HEK293 (cell line): ENCODE measurements around the gene FKRP.

Experiments used
- CTCF ChIA-PET: fragments of 350-600 bp; formaldehyde crosslinking; extraction: SDS; loops from one replicate; lab custom pipeline; 2021; ENCODE audit warnings: antibody characterized with exemption; lab: Yijun Ruan, JAX
- POLR2A ChIA-PET: fragments of 300-600 bp; formaldehyde crosslinking; extraction: SDS; loops from one replicate; lab custom pipeline; 2020; ENCODE audit warnings: antibody characterized with exemption, inconsistent platforms; lab: Yijun Ruan, JAX
- H3K27ac ChIP-seq: fragments of 200-500 bp; sonication (Bioruptor generic); 2 replicates; pipeline ENCODE4 v1.5.1; 2014; ENCODE audit warnings: low read depth, low read length, control low read depth, inconsistent platforms; ENCODE audit errors: extremely low read depth
- H3K36me3 ChIP-seq, 2 experiments: fragments of 200-500 bp in 1 of 2; sonication (Bioruptor generic) in 1 of 2; 1 replicate in 1 of 2; 2 replicates in 1 of 2; pipeline ENCODE4 v1.5.1; 2014 to 2017; ENCODE audit warnings: inconsistent platforms in 2 of 2, low read length in 2 of 2; ENCODE audit not compliant: control insufficient read depth in 2 of 2, insufficient read depth in 1 of 2
- H3K4me1 ChIP-seq: fragments of 200-500 bp; sonication (Bioruptor generic); 2 replicates; pipeline ENCODE4 v1.5.1; 2014; ENCODE audit warnings: mild to moderate bottlenecking, low read length, inconsistent platforms; ENCODE audit not compliant: control insufficient read depth, insufficient read depth
- H3K4me3 ChIP-seq: 2 replicates; pipeline ENCODE4 v1.5.1; 2011; ENCODE audit warnings: low read depth, mild to moderate bottlenecking, control low read depth, low read length, moderate library complexity
- H3K9me3 ChIP-seq: fragments of 200-500 bp; sonication (Bioruptor generic); 2 replicates; pipeline ENCODE4 v1.5.1; 2014; ENCODE audit warnings: low read depth, low read length, inconsistent platforms; ENCODE audit not compliant: control insufficient read depth, insufficient read depth
- HOXA7 ChIP-seq: sonication (generic); formaldehyde crosslinking; IDR thresholded peaks from 2 replicates; pipeline ENCODE4 v1.8.1; 2022; ENCODE audit warnings: missing genetic modification reagents, borderline replicate concordance
- OSR2 ChIP-seq: fragments of 450-650 bp; formaldehyde crosslinking; IDR thresholded peaks from 2 replicates; pipeline ENCODE4 v1.5.1; 2016; ENCODE audit warnings: missing biosample characterization, missing genetic modification characterization
- ZBTB1 ChIP-seq: fragments of 450-650 bp; formaldehyde crosslinking; IDR thresholded peaks from 2 replicates; pipeline ENCODE4 v1.5.1; 2016; ENCODE audit warnings: missing biosample characterization, missing genetic modification characterization
- ZBTB17 ChIP-seq: fragments of 450-650 bp; formaldehyde crosslinking; IDR thresholded peaks from 2 replicates; pipeline ENCODE4 v1.5.1; 2016; ENCODE audit warnings: missing biosample characterization, missing genetic modification characterization
- ZBTB20 ChIP-seq: fragments of 450-650 bp; formaldehyde crosslinking; IDR thresholded peaks from 2 replicates; pipeline ENCODE4 v1.5.1; 2016; ENCODE audit warnings: missing biosample characterization, missing genetic modification characterization
- ZNF184 ChIP-seq: fragments of 450-650 bp; IDR thresholded peaks from 2 replicates; pipeline ENCODE4 v1.5.1; 2018; ENCODE audit warnings: missing biosample characterization, mild to moderate bottlenecking, missing genetic modification characterization
- ZNF214 ChIP-seq: fragments of 450-650 bp; formaldehyde crosslinking; IDR thresholded peaks from 2 replicates; pipeline ENCODE4 v1.5.1; 2017; ENCODE audit warnings: missing biosample characterization, mild to moderate bottlenecking, missing genetic modification characterization, borderline replicate concordance
- ZNF23 ChIP-seq: fragments of 450-650 bp; formaldehyde crosslinking; IDR thresholded peaks from 2 replicates; pipeline ENCODE4 v1.5.1; 2016; ENCODE audit warnings: missing biosample characterization, missing genetic modification characterization, borderline replicate concordance
- ZNF324 ChIP-seq: fragments of 450-650 bp; formaldehyde crosslinking; IDR thresholded peaks from 2 replicates; pipeline ENCODE4 v1.5.1; 2016; ENCODE audit warnings: missing biosample characterization, missing genetic modification characterization
- ZNF596 ChIP-seq: fragments of 450-650 bp; IDR thresholded peaks from 2 replicates; pipeline ENCODE4 v1.5.0; 2018; ENCODE audit warnings: missing biosample characterization, mild to moderate bottlenecking, missing genetic modification characterization, moderate library complexity
- TF ChIP-seq, protein P1 (sequence below): fragments of 450-650 bp; formaldehyde crosslinking; conservative IDR thresholded peaks from 2 replicates; pipeline ENCODE4 v1.5.1; 2016; ENCODE audit warnings: low read depth, missing biosample characterization, missing genetic modification characterization
- TF ChIP-seq, protein P2 (sequence below): fragments of 450-650 bp; formaldehyde crosslinking; IDR thresholded peaks from 2 replicates; pipeline ENCODE4 v1.5.1; 2016; ENCODE audit warnings: missing biosample characterization, missing genetic modification characterization, low read depth
- TF ChIP-seq, protein P3 (sequence below): fragments of 450-650 bp; formaldehyde crosslinking; IDR thresholded peaks from 2 replicates; pipeline ENCODE4 v1.5.1; 2016; ENCODE audit warnings: missing biosample characterization, missing genetic modification characterization
- TF ChIP-seq, protein P4 (sequence below): fragments of 450-650 bp; formaldehyde crosslinking; IDR thresholded peaks from 2 replicates; pipeline ENCODE4 v1.5.1; 2017; ENCODE audit warnings: missing biosample characterization, missing genetic modification characterization
- TF ChIP-seq, protein P5 (sequence below): fragments of 450-650 bp; formaldehyde crosslinking; IDR thresholded peaks from 2 replicates; pipeline ENCODE4 v1.5.1; 2016; ENCODE audit warnings: missing biosample characterization, missing genetic modification characterization
- TF ChIP-seq, protein P6 (sequence below): fragments of 450-650 bp; formaldehyde crosslinking; IDR thresholded peaks from 2 replicates; pipeline ENCODE4 v1.5.1; 2017; ENCODE audit warnings: missing biosample characterization, missing genetic modification characterization
- TF ChIP-seq, protein P7 (sequence below): fragments of 450-650 bp; formaldehyde crosslinking; IDR thresholded peaks from 2 replicates; pipeline ENCODE4 v1.5.1; 2016; ENCODE audit warnings: missing biosample characterization, missing genetic modification characterization
- TF ChIP-seq, protein P8 (sequence below): fragments of 450-650 bp; formaldehyde crosslinking; optimal IDR thresholded peaks from 2 replicates; pipeline ENCODE3; 2016; ENCODE audit warnings: missing biosample characterization, mild to moderate bottlenecking, missing genetic modification characterization

FKRP gene

DNA sequence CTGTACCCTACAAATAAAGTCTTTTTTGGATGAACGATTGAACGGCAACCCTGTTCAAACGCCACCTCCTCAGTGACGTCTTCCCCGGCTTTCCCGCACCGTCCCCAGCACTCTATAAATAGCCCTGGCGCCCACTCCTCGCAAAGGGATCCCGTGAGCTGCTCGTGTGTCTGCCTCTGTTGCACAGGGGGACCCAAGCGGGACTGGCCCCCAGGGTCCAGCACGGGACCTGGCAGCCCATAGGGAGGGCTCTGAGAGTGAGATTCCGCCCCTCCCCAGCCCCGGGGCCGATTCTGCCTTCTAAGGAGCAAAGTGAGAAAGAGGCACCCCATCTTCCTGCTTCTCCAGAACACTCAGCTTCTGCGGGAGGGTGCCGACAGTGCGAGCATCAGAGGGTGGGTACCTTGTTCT, 8.1 kb upstream of the FKRP start:
- TF ChIP-seq HOXA7 (CRISPR knock-in tag) (no peak), ZNF596 (tag by site-specific recombination) (no peak), ZNF214 (tag by site-specific recombination) (no peak), ZBTB1 (tag by site-specific recombination) (no peak), ZBTB17 (tag by site-specific recombination) (no peak), ZNF184 (tag by site-specific recombination) (no peak), ZNF324 (tag by site-specific recombination) (no peak), ZBTB20 (tag by site-specific recombination) (no peak), OSR2 (tag by site-specific recombination) (no peak), ZNF23 (tag by site-specific recombination) (no peak)
- TF ChIP-seq, protein P1, sequence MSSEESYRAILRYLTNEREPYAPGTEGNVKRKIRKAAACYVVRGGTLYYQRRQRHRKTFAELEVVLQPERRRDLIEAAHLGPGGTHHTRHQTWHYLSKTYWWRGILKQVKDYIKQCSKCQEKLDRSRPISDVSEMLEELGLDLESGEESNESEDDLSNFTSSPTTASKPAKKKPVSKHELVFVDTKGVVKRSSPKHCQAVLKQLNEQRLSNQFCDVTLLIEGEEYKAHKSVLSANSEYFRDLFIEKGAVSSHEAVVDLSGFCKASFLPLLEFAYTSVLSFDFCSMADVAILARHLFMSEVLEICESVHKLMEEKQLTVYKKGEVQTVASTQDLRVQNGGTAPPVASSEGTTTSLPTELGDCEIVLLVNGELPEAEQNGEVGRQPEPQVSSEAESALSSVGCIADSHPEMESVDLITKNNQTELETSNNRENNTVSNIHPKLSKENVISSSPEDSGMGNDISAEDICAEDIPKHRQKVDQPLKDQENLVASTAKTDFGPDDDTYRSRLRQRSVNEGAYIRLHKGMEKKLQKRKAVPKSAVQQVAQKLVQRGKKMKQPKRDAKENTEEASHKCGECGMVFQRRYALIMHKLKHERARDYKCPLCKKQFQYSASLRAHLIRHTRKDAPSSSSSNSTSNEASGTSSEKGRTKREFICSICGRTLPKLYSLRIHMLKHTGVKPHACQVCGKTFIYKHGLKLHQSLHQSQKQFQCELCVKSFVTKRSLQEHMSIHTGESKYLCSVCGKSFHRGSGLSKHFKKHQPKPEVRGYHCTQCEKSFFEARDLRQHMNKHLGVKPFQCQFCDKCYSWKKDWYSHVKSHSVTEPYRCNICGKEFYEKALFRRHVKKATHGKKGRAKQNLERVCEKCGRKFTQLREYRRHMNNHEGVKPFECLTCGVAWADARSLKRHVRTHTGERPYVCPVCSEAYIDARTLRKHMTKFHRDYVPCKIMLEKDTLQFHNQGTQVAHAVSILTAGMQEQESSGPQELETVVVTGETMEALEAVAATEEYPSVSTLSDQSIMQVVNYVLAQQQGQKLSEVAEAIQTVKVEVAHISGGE, result no peak
- TF ChIP-seq, protein P2, sequence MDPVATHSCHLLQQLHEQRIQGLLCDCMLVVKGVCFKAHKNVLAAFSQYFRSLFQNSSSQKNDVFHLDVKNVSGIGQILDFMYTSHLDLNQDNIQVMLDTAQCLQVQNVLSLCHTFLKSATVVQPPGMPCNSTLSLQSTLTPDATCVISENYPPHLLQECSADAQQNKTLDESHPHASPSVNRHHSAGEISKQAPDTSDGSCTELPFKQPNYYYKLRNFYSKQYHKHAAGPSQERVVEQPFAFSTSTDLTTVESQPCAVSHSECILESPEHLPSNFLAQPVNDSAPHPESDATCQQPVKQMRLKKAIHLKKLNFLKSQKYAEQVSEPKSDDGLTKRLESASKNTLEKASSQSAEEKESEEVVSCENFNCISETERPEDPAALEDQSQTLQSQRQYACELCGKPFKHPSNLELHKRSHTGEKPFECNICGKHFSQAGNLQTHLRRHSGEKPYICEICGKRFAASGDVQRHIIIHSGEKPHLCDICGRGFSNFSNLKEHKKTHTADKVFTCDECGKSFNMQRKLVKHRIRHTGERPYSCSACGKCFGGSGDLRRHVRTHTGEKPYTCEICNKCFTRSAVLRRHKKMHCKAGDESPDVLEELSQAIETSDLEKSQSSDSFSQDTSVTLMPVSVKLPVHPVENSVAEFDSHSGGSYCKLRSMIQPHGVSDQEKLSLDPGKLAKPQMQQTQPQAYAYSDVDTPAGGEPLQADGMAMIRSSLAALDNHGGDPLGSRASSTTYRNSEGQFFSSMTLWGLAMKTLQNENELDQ (tag by site-specific recombination), result no peak
- TF ChIP-seq, protein P3, sequence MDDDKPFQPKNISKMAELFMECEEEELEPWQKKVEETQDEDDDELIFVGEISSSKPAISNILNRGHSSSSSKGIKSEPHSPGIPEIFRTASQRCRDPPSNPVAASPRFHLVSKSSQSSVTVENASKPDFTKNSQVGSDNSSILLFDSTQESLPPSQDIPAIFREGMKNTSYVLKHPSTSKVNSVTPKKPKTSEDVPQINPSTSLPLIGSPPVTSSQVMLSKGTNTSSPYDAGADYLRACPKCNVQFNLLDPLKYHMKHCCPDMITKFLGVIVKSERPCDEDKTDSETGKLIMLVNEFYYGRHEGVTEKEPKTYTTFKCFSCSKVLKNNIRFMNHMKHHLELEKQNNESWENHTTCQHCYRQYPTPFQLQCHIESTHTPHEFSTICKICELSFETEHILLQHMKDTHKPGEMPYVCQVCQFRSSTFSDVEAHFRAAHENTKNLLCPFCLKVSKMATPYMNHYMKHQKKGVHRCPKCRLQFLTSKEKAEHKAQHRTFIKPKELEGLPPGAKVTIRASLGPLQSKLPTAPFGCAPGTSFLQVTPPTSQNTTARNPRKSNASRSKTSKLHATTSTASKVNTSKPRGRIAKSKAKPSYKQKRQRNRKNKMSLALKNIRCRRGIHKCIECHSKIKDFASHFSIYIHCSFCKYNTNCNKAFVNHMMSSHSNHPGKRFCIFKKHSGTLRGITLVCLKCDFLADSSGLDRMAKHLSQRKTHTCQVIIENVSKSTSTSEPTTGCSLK, result no peak
- TF ChIP-seq, protein P4, sequence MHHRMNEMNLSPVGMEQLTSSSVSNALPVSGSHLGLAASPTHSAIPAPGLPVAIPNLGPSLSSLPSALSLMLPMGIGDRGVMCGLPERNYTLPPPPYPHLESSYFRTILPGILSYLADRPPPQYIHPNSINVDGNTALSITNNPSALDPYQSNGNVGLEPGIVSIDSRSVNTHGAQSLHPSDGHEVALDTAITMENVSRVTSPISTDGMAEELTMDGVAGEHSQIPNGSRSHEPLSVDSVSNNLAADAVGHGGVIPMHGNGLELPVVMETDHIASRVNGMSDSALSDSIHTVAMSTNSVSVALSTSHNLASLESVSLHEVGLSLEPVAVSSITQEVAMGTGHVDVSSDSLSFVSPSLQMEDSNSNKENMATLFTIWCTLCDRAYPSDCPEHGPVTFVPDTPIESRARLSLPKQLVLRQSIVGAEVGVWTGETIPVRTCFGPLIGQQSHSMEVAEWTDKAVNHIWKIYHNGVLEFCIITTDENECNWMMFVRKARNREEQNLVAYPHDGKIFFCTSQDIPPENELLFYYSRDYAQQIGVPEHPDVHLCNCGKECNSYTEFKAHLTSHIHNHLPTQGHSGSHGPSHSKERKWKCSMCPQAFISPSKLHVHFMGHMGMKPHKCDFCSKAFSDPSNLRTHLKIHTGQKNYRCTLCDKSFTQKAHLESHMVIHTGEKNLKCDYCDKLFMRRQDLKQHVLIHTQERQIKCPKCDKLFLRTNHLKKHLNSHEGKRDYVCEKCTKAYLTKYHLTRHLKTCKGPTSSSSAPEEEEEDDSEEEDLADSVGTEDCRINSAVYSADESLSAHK, result no peak
- TF ChIP-seq, protein P5, sequence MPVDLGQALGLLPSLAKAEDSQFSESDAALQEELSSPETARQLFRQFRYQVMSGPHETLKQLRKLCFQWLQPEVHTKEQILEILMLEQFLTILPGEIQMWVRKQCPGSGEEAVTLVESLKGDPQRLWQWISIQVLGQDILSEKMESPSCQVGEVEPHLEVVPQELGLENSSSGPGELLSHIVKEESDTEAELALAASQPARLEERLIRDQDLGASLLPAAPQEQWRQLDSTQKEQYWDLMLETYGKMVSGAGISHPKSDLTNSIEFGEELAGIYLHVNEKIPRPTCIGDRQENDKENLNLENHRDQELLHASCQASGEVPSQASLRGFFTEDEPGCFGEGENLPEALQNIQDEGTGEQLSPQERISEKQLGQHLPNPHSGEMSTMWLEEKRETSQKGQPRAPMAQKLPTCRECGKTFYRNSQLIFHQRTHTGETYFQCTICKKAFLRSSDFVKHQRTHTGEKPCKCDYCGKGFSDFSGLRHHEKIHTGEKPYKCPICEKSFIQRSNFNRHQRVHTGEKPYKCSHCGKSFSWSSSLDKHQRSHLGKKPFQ (tag by site-specific recombination), result no peak
- TF ChIP-seq, protein P6, sequence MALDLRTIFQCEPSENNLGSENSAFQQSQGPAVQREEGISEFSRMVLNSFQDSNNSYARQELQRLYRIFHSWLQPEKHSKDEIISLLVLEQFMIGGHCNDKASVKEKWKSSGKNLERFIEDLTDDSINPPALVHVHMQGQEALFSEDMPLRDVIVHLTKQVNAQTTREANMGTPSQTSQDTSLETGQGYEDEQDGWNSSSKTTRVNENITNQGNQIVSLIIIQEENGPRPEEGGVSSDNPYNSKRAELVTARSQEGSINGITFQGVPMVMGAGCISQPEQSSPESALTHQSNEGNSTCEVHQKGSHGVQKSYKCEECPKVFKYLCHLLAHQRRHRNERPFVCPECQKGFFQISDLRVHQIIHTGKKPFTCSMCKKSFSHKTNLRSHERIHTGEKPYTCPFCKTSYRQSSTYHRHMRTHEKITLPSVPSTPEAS, result no peak
- TF ChIP-seq, protein P7, sequence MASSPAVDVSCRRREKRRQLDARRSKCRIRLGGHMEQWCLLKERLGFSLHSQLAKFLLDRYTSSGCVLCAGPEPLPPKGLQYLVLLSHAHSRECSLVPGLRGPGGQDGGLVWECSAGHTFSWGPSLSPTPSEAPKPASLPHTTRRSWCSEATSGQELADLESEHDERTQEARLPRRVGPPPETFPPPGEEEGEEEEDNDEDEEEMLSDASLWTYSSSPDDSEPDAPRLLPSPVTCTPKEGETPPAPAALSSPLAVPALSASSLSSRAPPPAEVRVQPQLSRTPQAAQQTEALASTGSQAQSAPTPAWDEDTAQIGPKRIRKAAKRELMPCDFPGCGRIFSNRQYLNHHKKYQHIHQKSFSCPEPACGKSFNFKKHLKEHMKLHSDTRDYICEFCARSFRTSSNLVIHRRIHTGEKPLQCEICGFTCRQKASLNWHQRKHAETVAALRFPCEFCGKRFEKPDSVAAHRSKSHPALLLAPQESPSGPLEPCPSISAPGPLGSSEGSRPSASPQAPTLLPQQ (tag by site-specific recombination), result no peak
- TF ChIP-seq, protein P8, sequence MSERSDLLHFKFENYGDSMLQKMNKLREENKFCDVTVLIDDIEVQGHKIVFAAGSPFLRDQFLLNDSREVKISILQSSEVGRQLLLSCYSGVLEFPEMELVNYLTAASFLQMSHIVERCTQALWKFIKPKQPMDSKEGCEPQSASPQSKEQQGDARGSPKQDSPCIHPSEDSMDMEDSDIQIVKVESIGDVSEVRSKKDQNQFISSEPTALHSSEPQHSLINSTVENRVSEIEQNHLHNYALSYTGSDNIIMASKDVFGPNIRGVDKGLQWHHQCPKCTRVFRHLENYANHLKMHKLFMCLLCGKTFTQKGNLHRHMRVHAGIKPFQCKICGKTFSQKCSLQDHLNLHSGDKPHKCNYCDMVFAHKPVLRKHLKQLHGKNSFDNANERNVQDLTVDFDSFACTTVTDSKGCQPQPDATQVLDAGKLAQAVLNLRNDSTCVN (tag by site-specific recombination), result no peak
- peaks cover 45 to 81% of the 10 kb centered on the region in 2 experiments for H3K36me3 ChIP-seq
- no peak overlapping the region for H3K4me3 ChIP-seq
- H3K9me3 ChIP-seq, result no peaks in the 10 kb centered on the region
- POLR2A ChIA-PET, result interaction anchor here (0.7 to 0.8 kb wide), 2 partner anchors 9 to 23 kb away, joined by 3 to 4 read pairs; no protein-coding TSS in a partner anchor
- H3K27ac ChIP-seq, result no peak overlapping the region
- no peaks in the 10 kb centered on the region for H3K4me1 ChIP-seq
- CTCF ChIA-PET, result interaction anchor here (0.5 to 1.5 kb wide), 7 partner anchors 12 to 103 kb away, joined by 3 to 5 read pairs (median 3); partner anchors contain the start of gene DACT3
